T-cell (primary cell): Measurements from ENCODE around the gene ZCCHC12. TPM values are rescaled to one million over a fixed set of nuclear protein-coding genes. Genes with fewer than 3 reads are reported as not detected.
"Not testable (repeated sequence)": the region's sequence is repeated elsewhere in the genome, so short reads cannot be mapped to it uniquely, and the experiment has no call there.

Source experiments
- ATAC-seq, 4 experiments: fragments of 200-7000 bp in 3 of 4; fragments of 150-1000 bp in 1 of 4; cut with Tn5 transposase; replicated peaks in 1 of 4; 1 replicate in 3 of 4; 2 replicates in 1 of 4; pipeline ENCODE4 v1.10.0; 2021; ENCODE audit warnings: moderate library complexity in 3 of 4, mild to moderate bottlenecking in 2 of 4, moderate number of reproducible peaks in 1 of 4
- CTCF ChIA-PET, 2 donors: fragments of 300-600 bp; sonication (Branson Sonifier 250); formaldehyde crosslinking; loops; one replicate each; lab custom pipeline; 2022; ENCODE audit warnings: antibody characterized with exemption in 2 of 2; lab: Charles Lee
- POLR2A ChIA-PET, 2 donors: fragments of 300-600 bp; sonication (Branson Sonifier 250); formaldehyde crosslinking; loops; one replicate each; lab custom pipeline; 2022; ENCODE audit warnings: antibody characterized with exemption in 2 of 2; lab: Charles Lee
- DNase-seq, 35 experiments: peaks; one replicate each; pipeline versions ENCODE4 v3.0.0 to v3.0.0-alpha.2; 2013 to 2023
- H3K27ac ChIP-seq: one replicate; pipeline ENCODE4 v1.5.1; 2013; ENCODE audit warnings: low read length
- H3K27me3 ChIP-seq, 2 experiments: replicated peaks in 1 of 2; 1 replicate in 1 of 2; 2 replicates in 1 of 2; pipeline versions ENCODE4 v1.6.1 to v1.7.0; 2013; ENCODE audit warnings: low read length in 1 of 2, mixed read lengths in 1 of 2; ENCODE audit not compliant: control insufficient read depth in 2 of 2, insufficient read depth in 2 of 2; ENCODE audit errors: extremely low read depth in 1 of 2
- H3K36me3 ChIP-seq, 2 donors: 1 replicate in 1 of 2; 2 replicates in 1 of 2; pipeline versions ENCODE4 v1.6.1 to v1.7.0; 2013; ENCODE audit warnings: low read length in 1 of 2; ENCODE audit not compliant: control insufficient read depth in 2 of 2, insufficient read depth in 1 of 2; ENCODE audit errors: extremely low read depth in 1 of 2
- H3K4me1 ChIP-seq, 2 experiments: 1 replicate in 1 of 2; 2 replicates in 1 of 2; pipeline versions ENCODE4 v1.6.1 to v1.7.0; 2013; ENCODE audit warnings: low read length in 2 of 2, mixed read lengths in 1 of 2; ENCODE audit not compliant: insufficient read depth in 2 of 2, control insufficient read depth in 1 of 2; ENCODE audit errors: extremely low read depth in 1 of 2
- H3K4me3 ChIP-seq, 2 donors: 1 replicate in 1 of 2; 2 replicates in 1 of 2; pipeline versions ENCODE4 v1.5.1 to v1.7.0; 2013; ENCODE audit warnings: mild to moderate bottlenecking in 2 of 2, low read length in 1 of 2, moderate library complexity in 1 of 2; ENCODE audit not compliant: control insufficient read depth in 1 of 2; ENCODE audit errors: extremely low read depth in 1 of 2
- H3K9me3 ChIP-seq: 2 replicates; pipeline ENCODE4 v1.7.0; 2013
- H3K27ac Mint-ChIP-seq, 2 donors: one replicate each; pipeline ENCODE4 v1.8.0; 2020 to 2021; ENCODE audit warnings: mild to moderate bottlenecking in 2 of 2, mixed read lengths in 2 of 2
- H3K27me3 Mint-ChIP-seq, 2 donors: one replicate each; pipeline ENCODE4 v1.8.0; 2021 to 2022; ENCODE audit warnings: mixed read lengths in 2 of 2
- H3K36me3 Mint-ChIP-seq: one replicate; pipeline ENCODE4 v1.8.0; 2021; ENCODE audit warnings: mixed read lengths
- H3K4me1 Mint-ChIP-seq, 3 donors: one replicate each; pipeline ENCODE4 v1.8.0; 2020 to 2022; ENCODE audit warnings: mixed read lengths in 3 of 3, mild to moderate bottlenecking in 1 of 3
- H3K4me3 Mint-ChIP-seq, 3 donors: one replicate each; pipeline ENCODE4 v1.8.0; 2020 to 2022; ENCODE audit warnings: mild to moderate bottlenecking in 3 of 3, mixed read lengths in 3 of 3, moderate library complexity in 3 of 3
- H3K9me3 Mint-ChIP-seq, 3 donors: one replicate each; pipeline ENCODE4 v1.8.0; 2020 to 2022; ENCODE audit warnings: mixed read lengths in 3 of 3
- WGBS: methylation state at CpG from one replicate; pipeline ENCODE4 v1.1.5; 2013; ENCODE audit warnings: missing lambda C conversion rate; ENCODE audit not compliant: insufficient coverage; 5-methylcytosine and 5-hydroxymethylcytosine counted together
- total RNA-seq, 35 experiments: library from RNA in 6 of 35; stranded (reverse) in 6 of 35; fragments of 120-200 nt in 1 of 35; gene quantifications; one replicate each; pipeline versions ENCODE4 v1.2.1 to v1.2.4 and lab custom pipeline; 2013 to 2026

Gene ZCCHC12
- total RNA-seq, 5 donors from 2014 or later (not counting 1 experiment from before 2014, with no cell fraction given) = 0.16 TPM; not detected in 4

- CTCF ChIA-PET = interaction anchor here in 1 of 2 donors (0.7 kb wide), 1 partner anchor 205 kb away, joined by 4 read pairs; no protein-coding TSS in a partner anchor
- POLR2A ChIA-PET = no interaction called here
- Histone ChIP-seq H3K4me1 (no peaks in the 10 kb centered on the region), H3K27ac (no peak overlapping the region), H3K27me3 (no peaks in the 10 kb centered on the region), H3K4me3 (no peak overlapping the region), H3K36me3 (no peaks in the 10 kb centered on the region), H3K9me3 (no peaks in the 10 kb centered on the region)
- Mint-ChIP-seq H3K9me3 (no peaks in the 10 kb centered on the region), H3K27me3 (peaks cover 14 to 34% of the 10 kb centered on the region in 2 donors), H3K27ac (no peak overlapping the region), H3K36me3 (no peaks in the 10 kb centered on the region), H3K4me1 (no peaks in the 10 kb centered on the region), H3K4me3 (no peak overlapping the region)
- WGBS = 0% methylated on average over 1 of the region's 4 CpGs
- peak in 16 of 35 experiments; percentile 2 to 57 (median 14) for DNase-seq
- ATAC-seq = peak in 3 of 4 experiments; percentile 43 to 50 (median 48)
Observed at GRCh38 chrX:118807151-118808017, 16.2 kb upstream of the ZCCHC12 start.

GRCh38 chrX:118817257-118817656 is 6.4 kb upstream of the ZCCHC12 start:
- ATAC-seq, H3K4me1 Mint-ChIP-seq, H3K27ac ChIP-seq, H3K36me3 Mint-ChIP-seq, H3K36me3 ChIP-seq, H3K9me3 ChIP-seq, H3K27ac Mint-ChIP-seq, CTCF ChIA-PET, H3K4me3 Mint-ChIP-seq, H3K27me3 Mint-ChIP-seq, H3K4me3 ChIP-seq, POLR2A ChIA-PET, H3K9me3 Mint-ChIP-seq, DNase-seq, H3K4me1 ChIP-seq, H3K27me3 ChIP-seq: not testable (repeated sequence)
- no CpG with 5 or more reads among the region's 4 CpGs for WGBS

- Histone ChIP-seq H3K9me3 (no peaks in the 10 kb centered on the region), H3K27me3 (peaks cover 6 to 55% of the 10 kb centered on the region in 2 experiments), H3K4me3 (peak overlapping the region; percentile 27 to 30), H3K36me3 (no peaks in the 10 kb centered on the region), H3K4me1 (peaks cover 0 to 26% of the 10 kb centered on the region in 2 experiments), H3K27ac (no peak overlapping the region)
- ChIA-PET CTCF (interaction anchor here in 1 of 2 donors (1.4 kb wide), 1 partner anchor 14 kb away, joined by 6 read pairs; no protein-coding TSS in a partner anchor), POLR2A (interaction anchor here in 1 of 2 donors (0.7 kb wide), 1 partner anchor 31 kb away, joined by 5 read pairs; no protein-coding TSS in a partner anchor)
- Mint-ChIP-seq H3K9me3 (no peaks in the 10 kb centered on the region), H3K4me3 (peak overlapping the region; percentile 75 to 87 (median 76)), H3K36me3 (no peaks in the 10 kb centered on the region), H3K27ac (no peak overlapping the region), H3K27me3 (peaks cover 49 to 59% of the 10 kb centered on the region in 2 donors), H3K4me1 (peaks cover 22 to 29% (median 26%) of the 10 kb centered on the region in 3 donors)
- WGBS = no CpG with 5 or more reads among the region's 22 CpGs
- peak in 1 of 4 experiments; percentile 22 for ATAC-seq
- no peak for DNase-seq
Observed at GRCh38 chrX:118824173-118824730, 628 bp downstream of the ZCCHC12 start.

GRCh38 chrX:118825227-118825626 is 1.6 kb downstream of the ZCCHC12 start:
- ATAC-seq (no peak), DNase-seq (no peak)
- Histone ChIP-seq H3K4me3 (no peak overlapping the region), H3K27ac (no peak overlapping the region), H3K9me3 (no peaks in the 10 kb centered on the region), H3K27me3 (peaks cover 6 to 55% of the 10 kb centered on the region in 2 experiments), H3K4me1 (peaks cover 0 to 26% of the 10 kb centered on the region in 2 experiments), H3K36me3 (no peaks in the 10 kb centered on the region)
- ChIA-PET CTCF (no interaction called here), POLR2A (no interaction called here)
- Mint-ChIP-seq H3K36me3 (no peaks in the 10 kb centered on the region), H3K9me3 (no peaks in the 10 kb centered on the region), H3K4me3 (peak overlapping the region in 2 of 3 donors; percentile 24 to 87), H3K4me1 (peaks cover 22 to 29% (median 26%) of the 10 kb centered on the region in 3 donors), H3K27ac (no peak overlapping the region), H3K27me3 (peaks cover 54 to 63% of the 10 kb centered on the region in 2 donors)
- WGBS = 20% methylated on average over 1 of the region's 16 CpGs

GRCh38 chrX:118839334-118839958 is 15.8 kb downstream of the ZCCHC12 start:
- no peaks in the 10 kb centered on the region for H3K9me3 ChIP-seq
- Mint-ChIP-seq H3K36me3 (no peaks in the 10 kb centered on the region), H3K27ac (no peak overlapping the region), H3K9me3 (no peaks in the 10 kb centered on the region), H3K4me3 (peak overlapping the region in 2 of 3 donors; percentile 41 to 49), H3K4me1 (peaks cover 0 to 7% (median 3%) of the 10 kb centered on the region in 3 donors), H3K27me3 (peaks cover 13 to 38% of the 10 kb centered on the region in 2 donors)
- ChIA-PET POLR2A (no interaction called here), CTCF (interaction anchor here (0.6 to 1.3 kb wide), 5 partner anchors 9 to 258 kb away, joined by 3 to 9 read pairs (median 3); partner anchors contain the start of gene ZCCHC12 (in 1 of the 2))
- H3K27ac ChIP-seq = no peak overlapping the region
- peak overlapping the region; percentile 27 to 33 for H3K4me3 ChIP-seq
- peaks cover 0 to 7% of the 10 kb centered on the region in 2 experiments for H3K27me3 ChIP-seq
- peak in 32 of 35 experiments; percentile 3 to 62 (median 24) for DNase-seq
- no peaks in the 10 kb centered on the region for H3K36me3 ChIP-seq
- ATAC-seq = peak; percentile 45 to 73 (median 64)
- under 1% methylated on average over 35 of the region's 50 CpGs for WGBS
- H3K4me1 ChIP-seq = peaks cover 0 to 8% of the 10 kb centered on the region in 2 experiments

- Mint-ChIP-seq H3K27ac (no peak overlapping the region), H3K36me3 (no peaks in the 10 kb centered on the region), H3K27me3 (peaks cover 2 to 14% of the 10 kb centered on the region in 2 donors), H3K9me3 (no peaks in the 10 kb centered on the region), H3K4me3 (no peak overlapping the region), H3K4me1 (no peaks in the 10 kb centered on the region)
- no peak overlapping the region for H3K27ac ChIP-seq
- H3K4me3 ChIP-seq = no peak overlapping the region
- no peaks in the 10 kb centered on the region for H3K36me3 ChIP-seq
- H3K9me3 ChIP-seq = no peaks in the 10 kb centered on the region
- ChIA-PET CTCF (interaction anchor here (0.6 to 1.3 kb wide), 9 partner anchors 8 to 505 kb away, joined by 3 to 9 read pairs (median 3); no protein-coding TSS in a partner anchor), POLR2A (interaction anchor here in 1 of 2 donors (0.7 kb wide), 1 partner anchor 153 kb away, joined by 3 read pairs; no protein-coding TSS in a partner anchor)
- no peaks in the 10 kb centered on the region for H3K27me3 ChIP-seq
- no peaks in the 10 kb centered on the region for H3K4me1 ChIP-seq
- WGBS = no CpG with 5 or more reads among the region's 1 CpG
- peak in 2 of 35 experiments; percentile 7 to 65 for DNase-seq
- peak; percentile 27 to 46 (median 44) for ATAC-seq
Observed at GRCh38 chrX:118847676-118848075, 24.1 kb downstream of the ZCCHC12 start.
